CD14-positive monocyte (primary cell): Measurements from ENCODE around the gene IPO11. TPM values are rescaled to one million over a fixed set of nuclear protein-coding genes. Genes with fewer than 3 reads are reported as not detected.
A peak's percentile ranks its signal among the peaks of the same experiment; 100 is the strongest.

ENCODE experiments used
- DNase-seq, 3 donors: peaks; one replicate each; pipeline ENCODE4 v3.0.0-alpha.2; 2011 to 2022
- H2AFZ ChIP-seq: 2 replicates; pipeline ENCODE4 v1.6.0; 2012; ENCODE audit warnings: mild to moderate bottlenecking, low read depth, low read length, inconsistent platforms; ENCODE audit not compliant: insufficient read depth, poor library complexity, severe bottlenecking
- H3K27ac ChIP-seq, 2 donors: 1 replicate in 1 of 2; 2 replicates in 1 of 2; pipeline ENCODE4 v1.5.1; 2012 to 2013; ENCODE audit warnings: low read length in 2 of 2, control low read depth in 1 of 2, inconsistent platforms in 1 of 2, low read depth in 1 of 2, mild to moderate bottlenecking in 1 of 2
- H3K27me3 ChIP-seq, 2 donors: one replicate each; pipeline versions ENCODE4 v1.6.0 to v1.6.1; 2011 to 2013; ENCODE audit warnings: low read length in 2 of 2; ENCODE audit not compliant: control insufficient read depth in 2 of 2, insufficient read depth in 2 of 2
- H3K36me3 ChIP-seq, 2 donors: replicated peaks in 1 of 2; 1 replicate in 1 of 2; 2 replicates in 1 of 2; pipeline versions ENCODE4 v1.5.1 to v1.6.1; 2012 to 2013; ENCODE audit warnings: low read length in 2 of 2, control low read depth in 1 of 2, inconsistent platforms in 1 of 2, mild to moderate bottlenecking in 1 of 2; ENCODE audit not compliant: insufficient read depth in 2 of 2, control insufficient read depth in 1 of 2
- H3K4me1 ChIP-seq, 2 donors: 1 replicate in 1 of 2; 2 replicates in 1 of 2; pipeline versions ENCODE4 v1.5.1 to v1.6.1; 2012 to 2013; ENCODE audit warnings: low read length in 2 of 2, control low read depth in 1 of 2, inconsistent platforms in 1 of 2, mild to moderate bottlenecking in 1 of 2, moderate library complexity in 1 of 2; ENCODE audit not compliant: insufficient read depth in 2 of 2, control insufficient read depth in 1 of 2
- H3K4me2 ChIP-seq: replicated peaks from 2 replicates; pipeline ENCODE3; 2012; ENCODE audit warnings: low read length, moderate library complexity, mild to moderate bottlenecking; ENCODE audit not compliant: poor library complexity, severe bottlenecking; ENCODE audit errors: extremely low read depth
- H3K4me3 ChIP-seq, 3 experiments: fragments of 200-600 bp in 1 of 3; sonication (generic) in 1 of 3; replicated peaks in 1 of 3; 1 replicate in 2 of 3; 2 replicates in 1 of 3; pipeline ENCODE4 v1.5.1; 2011 to 2013; ENCODE audit warnings: low read length in 3 of 3, mild to moderate bottlenecking in 3 of 3, control low read depth in 2 of 3, low read depth in 2 of 3, inconsistent platforms in 1 of 3, moderate library complexity in 1 of 3
- H3K79me2 ChIP-seq: 2 replicates; pipeline ENCODE4 v1.6.0; 2012; ENCODE audit warnings: mild to moderate bottlenecking, control low read depth, inconsistent platforms, low read length, moderate library complexity; ENCODE audit not compliant: insufficient read depth
- H3K9ac ChIP-seq: 2 replicates; pipeline ENCODE4 v1.6.0; 2017; ENCODE audit warnings: low read length, mild to moderate bottlenecking; ENCODE audit not compliant: insufficient read depth, poor library complexity, severe bottlenecking
- H3K9me3 ChIP-seq, 2 donors: replicated peaks in 1 of 2; 1 replicate in 1 of 2; 2 replicates in 1 of 2; pipeline versions ENCODE4 v1.5.1 to v1.6.1; 2012 to 2013; ENCODE audit warnings: low read length in 2 of 2, control low read depth in 1 of 2; ENCODE audit not compliant: control insufficient read depth in 1 of 2, insufficient read depth in 1 of 2
- H4K20me1 ChIP-seq: 2 replicates; pipeline ENCODE4 v1.6.0; 2012; ENCODE audit warnings: mild to moderate bottlenecking, low read length, control low read depth, moderate library complexity; ENCODE audit not compliant: insufficient read depth
- H3K27ac Mint-ChIP-seq, 7 donors: one replicate each; pipeline ENCODE4 v1.8.0; 2020; ENCODE audit warnings: mild to moderate bottlenecking in 7 of 7, mixed read lengths in 7 of 7, moderate library complexity in 6 of 7, inconsistent platforms in 2 of 7
- H3K27me3 Mint-ChIP-seq, 3 donors: one replicate each; pipeline ENCODE4 v1.8.0; 2021 to 2022; ENCODE audit warnings: low read depth in 3 of 3, mild to moderate bottlenecking in 3 of 3, mixed read lengths in 3 of 3, moderate library complexity in 3 of 3, inconsistent platforms in 1 of 3
- H3K36me3 Mint-ChIP-seq, 2 donors: one replicate each; pipeline ENCODE4 v1.8.0; 2020; ENCODE audit warnings: mixed read lengths in 2 of 2, inconsistent platforms in 1 of 2, mild to moderate bottlenecking in 1 of 2
- H3K4me1 Mint-ChIP-seq: one replicate; pipeline ENCODE4 v1.8.0; 2020; ENCODE audit warnings: mild to moderate bottlenecking, mixed read lengths
- H3K4me3 Mint-ChIP-seq, 2 donors: one replicate each; pipeline ENCODE4 v1.8.0; 2020; ENCODE audit warnings: mild to moderate bottlenecking in 2 of 2, mixed read lengths in 2 of 2, moderate library complexity in 1 of 2
- H3K9me3 Mint-ChIP-seq, 7 donors: one replicate each; pipeline ENCODE4 v1.8.0; 2020 to 2022; ENCODE audit warnings: mixed read lengths in 7 of 7, mild to moderate bottlenecking in 6 of 7, moderate library complexity in 6 of 7, inconsistent platforms in 2 of 7
- CTCF ChIP-seq: fragments of 200-600 bp; IDR thresholded peaks from one replicate; pipeline ENCODE4 v1.8.0; 2022; ENCODE audit warnings: antibody characterized with exemption, mild to moderate bottlenecking
- WGBS: methylation state at CpG from one replicate; pipeline ENCODE4 v1.1.5; 2013; ENCODE audit warnings: missing lambda C conversion rate; ENCODE audit not compliant: insufficient coverage; 5-methylcytosine and 5-hydroxymethylcytosine counted together
- intact Hi-C, 2 donors: fragments of 100-400 bp; cut with micrococcal nuclease; formaldehyde crosslinking; loops; one replicate each; pipeline versions ENCODE4 v1.15.0 to v1.15.1; 2023
- polyA plus RNA-seq, 3 donors: library from polyadenylated mRNA; depleted of rRNA in 1 of 3; unstranded in 2 of 3; stranded (reverse) in 1 of 3; fragments of 300-500 nt in 2 of 3; fragments of >200 nt in 1 of 3; fragmentation: Illumina TruSeq in 2 of 3; gene quantifications; 1 replicate in 2 of 3; 2 replicates in 1 of 3; pipeline ENCODE4 v1.2.3, GENCODE V29; 2012 to 2021

IPO11 gene
- polyA plus RNA-seq, 3 donors: 4.4 to 5.5 (median 5.3) TPM

GRCh38 chr5:62584391-62584790, 171.8 kb downstream of the IPO11 start:
- Histone ChIP-seq H3K9me3 (no peaks in the 10 kb centered on the region), H4K20me1 (no peaks in the 10 kb centered on the region), H3K9ac (no peak overlapping the region), H3K4me2 (no peak overlapping the region), H2AFZ (no peak overlapping the region), H3K27ac (no peak overlapping the region), H3K27me3 (no peaks in the 10 kb centered on the region), H3K4me1 (peaks cover 0 to 4% of the 10 kb centered on the region in 2 donors), H3K4me3 (no peak overlapping the region), H3K36me3 (no peaks in the 10 kb centered on the region), H3K79me2 (no peaks in the 10 kb centered on the region)
- no peak for DNase-seq
- 100% methylated on average over 1 of the region's 3 CpGs for WGBS
- H3K4me1 Mint-ChIP-seq: peaks cover 24% of the 10 kb centered on the region
- H3K27me3 Mint-ChIP-seq: no peaks in the 10 kb centered on the region
- no peak overlapping the region for H3K4me3 Mint-ChIP-seq
- intact Hi-C loops: no loop called here
- TF ChIP-seq CTCF: no peak
- H3K36me3 Mint-ChIP-seq: peaks cover 17 to 20% of the 10 kb centered on the region in 2 donors
- peaks cover 0 to 3% (median 2%) of the 10 kb centered on the region in 7 donors for H3K9me3 Mint-ChIP-seq
- H3K27ac Mint-ChIP-seq: peak overlapping the region in 2 of 7 donors; percentile 14 to 69

- H3K4me2 ChIP-seq: no peak overlapping the region
- H4K20me1 ChIP-seq: no peaks in the 10 kb centered on the region
- Mint-ChIP-seq H3K9me3 (peaks cover 0 to 5% (median 3%) of the 10 kb centered on the region in 7 donors), H3K4me3 (no peak overlapping the region), H3K36me3 (peaks cover 17 to 23% of the 10 kb centered on the region in 2 donors), H3K4me1 (peaks cover 24% of the 10 kb centered on the region), H3K27me3 (no peaks in the 10 kb centered on the region), H3K27ac (peak overlapping the region in 2 of 7 donors; percentile 12 to 25)
- no peaks in the 10 kb centered on the region for H3K27me3 ChIP-seq
- no peaks in the 10 kb centered on the region for H3K9me3 ChIP-seq
- intact Hi-C loops: no loop called here
- peaks cover 0 to 4% of the 10 kb centered on the region in 2 donors for H3K4me1 ChIP-seq
- no peak for DNase-seq
- H3K79me2 ChIP-seq: no peaks in the 10 kb centered on the region
- WGBS: 50% methylated on average over 2 of the region's 2 CpGs
- no peak overlapping the region for H3K9ac ChIP-seq
- TF ChIP-seq CTCF: no peak
- H3K4me3 ChIP-seq: no peak overlapping the region
- no peaks in the 10 kb centered on the region for H3K36me3 ChIP-seq
- no peak overlapping the region for H3K27ac ChIP-seq
- no peak overlapping the region for H2AFZ ChIP-seq
Observed at GRCh38 chr5:62585306-62585705, 172.7 kb downstream of the IPO11 start.
